Limb (tissue), 2 donors: ENCODE measurements around the gene DNAJC1.
"Not testable (repeated sequence)": the region's sequence is repeated elsewhere in the genome, so short reads cannot be mapped to it uniquely, and the experiment has no call there.

Source experiments
- DNase-seq, 2 donors: peaks; one replicate each; pipeline ENCODE4 v3.0.0-alpha.2; 2016; ENCODE audit errors: extremely low spot score in 2 of 2

Gene DNAJC1

DNA sequence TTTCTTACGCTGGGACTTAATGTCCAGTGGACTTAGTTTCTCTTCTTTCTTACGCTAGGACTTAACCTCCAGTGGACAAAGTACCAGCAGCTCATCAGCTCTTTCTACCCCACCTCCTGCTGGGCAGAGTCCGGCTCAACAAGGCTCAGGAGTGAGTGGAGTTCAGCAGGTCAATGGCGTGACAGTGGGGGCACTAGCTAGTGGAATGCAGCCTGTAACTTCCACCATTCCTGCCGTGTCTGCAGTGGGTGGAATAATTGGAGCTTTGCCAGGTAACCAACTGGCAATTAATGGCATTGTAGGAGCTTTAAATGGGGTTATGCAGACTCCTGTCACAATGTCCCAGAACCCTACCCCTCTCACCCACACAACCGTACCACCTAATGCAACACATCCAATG lies 269.8 kb downstream of the DNAJC1 start:
- DNase-seq, result no peak

DNA sequence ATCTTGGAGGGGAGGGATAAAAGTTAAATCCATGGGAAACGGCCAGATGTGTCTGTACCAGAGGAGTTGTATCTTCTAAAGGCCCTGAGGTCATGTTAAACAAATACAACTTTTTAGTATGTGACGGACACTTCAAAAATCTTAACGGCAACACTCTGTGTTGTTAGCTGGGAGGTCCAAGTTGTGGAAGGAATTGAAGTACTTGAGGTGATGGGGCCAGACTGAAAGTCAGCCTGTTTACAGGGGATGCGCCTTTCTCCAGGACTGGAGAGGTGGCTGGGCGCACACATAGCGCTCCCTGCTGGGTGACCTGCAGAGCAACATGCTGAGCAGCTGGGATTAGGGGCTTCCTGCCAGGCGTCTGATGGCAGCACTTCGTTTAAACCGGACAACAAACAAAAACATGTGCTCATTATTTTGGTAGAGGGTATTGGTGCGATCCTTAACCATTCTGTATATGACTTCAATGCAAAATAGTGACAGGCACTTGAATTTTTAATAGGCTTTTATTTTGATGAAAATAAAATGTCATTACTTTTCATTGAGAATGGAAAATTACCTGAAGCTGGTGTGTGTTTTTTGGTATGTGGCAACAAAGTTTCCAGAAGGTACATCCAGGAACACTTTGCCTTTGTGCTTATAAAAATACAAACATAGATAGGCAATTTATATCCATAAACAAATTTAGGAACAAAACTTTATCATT lies 271.3 kb downstream of the DNAJC1 start:
- DNase-seq, result peak; percentile 79 to 84

DNA sequence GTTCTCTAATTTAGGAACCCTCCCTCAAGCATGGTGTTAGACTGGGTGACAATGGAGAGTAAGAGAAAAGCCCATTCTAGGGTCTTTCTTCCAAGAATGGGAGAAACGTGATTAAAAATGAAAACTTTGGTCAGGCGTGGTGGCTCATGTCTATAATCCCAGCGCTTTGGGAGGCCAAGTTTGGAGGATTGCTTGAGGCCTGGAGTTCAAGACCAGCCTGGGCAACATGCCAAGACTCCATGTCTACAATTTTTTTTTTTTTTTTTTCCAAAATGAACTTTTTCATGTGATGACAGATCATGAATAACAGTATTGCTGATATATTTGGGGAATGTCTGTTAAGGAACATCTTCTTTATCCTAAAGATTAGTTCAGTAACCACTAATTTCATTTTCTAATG lies 274.9 kb downstream of the DNAJC1 start:
- DNase-seq, result no peak

GRCh38 chr10:21727452-21728168 lies 275.9 kb downstream of the DNAJC1 start:
- peak in 1 of 2 donors; percentile 30 for DNase-seq

- DNase-seq, result no peak
These were observed 276.8 kb downstream of the DNAJC1 start for GRCh38 chr10:21726601-21727225.

- peak; percentile 88 to 99 for DNase-seq
These were observed 278.7 kb downstream of the DNAJC1 start for GRCh38 chr10:21724687-21725367.

DNA sequence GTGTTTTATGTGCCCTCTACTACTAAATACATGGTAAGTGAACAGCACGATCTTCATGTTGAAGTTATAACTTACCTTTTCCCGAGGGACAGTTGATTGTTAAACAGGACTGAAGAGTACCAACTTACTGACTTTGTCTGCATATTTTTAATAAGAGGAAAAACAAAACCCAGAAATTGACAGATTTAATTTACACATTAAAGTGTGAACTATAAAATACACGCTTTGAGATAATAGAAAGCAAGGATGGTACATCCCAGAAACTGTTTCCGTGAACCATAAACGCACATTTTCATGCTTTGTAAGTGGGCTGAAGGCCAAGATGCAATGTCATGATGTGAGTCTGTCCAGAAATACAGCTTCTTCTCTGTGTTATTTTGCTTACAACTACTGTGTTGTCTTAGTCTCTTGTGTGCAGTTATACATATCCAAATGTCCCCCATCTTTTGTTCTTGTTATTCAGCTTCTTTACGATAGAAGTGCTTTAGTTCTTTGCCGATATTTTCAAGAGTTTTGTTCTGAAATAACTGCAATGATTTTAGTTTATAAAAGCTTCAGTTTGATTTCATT lies 279.4 kb downstream of the DNAJC1 start:
- DNase-seq, result peak in 1 of 2 donors; percentile 66

DNA sequence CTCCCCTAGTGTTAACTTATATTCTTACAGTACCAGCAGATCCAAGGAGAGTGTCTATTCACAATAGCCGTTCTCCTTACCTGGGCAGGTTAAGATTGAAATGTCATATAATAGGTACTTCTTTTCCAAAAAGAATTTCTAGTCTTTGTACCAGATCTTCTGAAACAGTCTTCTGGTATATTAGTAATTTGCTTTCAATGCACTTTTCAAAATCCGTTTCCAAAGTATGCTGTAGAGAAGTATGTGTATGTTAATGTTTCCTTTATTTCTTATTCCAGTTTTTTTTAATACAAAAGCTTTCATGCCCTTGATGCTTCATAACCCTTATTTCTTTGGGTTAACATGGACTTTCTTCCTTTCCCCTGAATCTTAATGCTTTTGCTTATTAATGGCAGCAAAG lies 281.3 kb downstream of the DNAJC1 start:
- DNase-seq, result no peak

DNA sequence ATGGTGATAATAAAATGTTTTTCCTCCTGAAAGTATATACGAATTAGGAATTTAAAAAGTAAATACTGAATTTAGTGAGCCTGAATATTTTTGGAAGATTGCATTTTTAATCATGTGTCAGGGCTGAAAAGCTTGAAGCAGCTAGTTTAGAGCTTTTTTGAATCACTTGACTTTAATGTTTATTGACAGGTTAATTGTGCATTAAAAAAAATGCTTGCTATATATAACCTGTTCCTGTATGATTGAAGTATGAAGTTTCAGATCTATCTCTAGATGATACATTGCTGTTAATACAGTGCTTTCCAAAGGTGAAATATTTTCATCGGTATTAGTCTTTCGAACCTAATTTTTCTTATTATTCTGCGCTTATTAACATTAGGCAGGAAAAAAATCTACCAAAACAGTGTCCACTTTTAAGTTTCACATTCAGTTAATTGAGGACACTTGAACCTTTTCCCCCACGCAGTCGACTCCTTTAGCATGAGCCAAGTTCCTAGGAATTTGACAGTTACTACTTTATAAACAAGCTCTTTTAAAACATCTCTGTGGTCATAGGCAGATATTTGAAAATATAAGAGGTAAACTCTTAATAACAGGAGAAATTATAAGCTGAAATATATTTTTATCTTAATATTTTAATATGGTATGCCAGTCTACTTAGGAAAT lies 282.4 kb downstream of the DNAJC1 start:
- no peak for DNase-seq

GRCh38 chr10:21720090-21720489 lies 283.4 kb downstream of the DNAJC1 start:
- no peak for DNase-seq

DNA sequence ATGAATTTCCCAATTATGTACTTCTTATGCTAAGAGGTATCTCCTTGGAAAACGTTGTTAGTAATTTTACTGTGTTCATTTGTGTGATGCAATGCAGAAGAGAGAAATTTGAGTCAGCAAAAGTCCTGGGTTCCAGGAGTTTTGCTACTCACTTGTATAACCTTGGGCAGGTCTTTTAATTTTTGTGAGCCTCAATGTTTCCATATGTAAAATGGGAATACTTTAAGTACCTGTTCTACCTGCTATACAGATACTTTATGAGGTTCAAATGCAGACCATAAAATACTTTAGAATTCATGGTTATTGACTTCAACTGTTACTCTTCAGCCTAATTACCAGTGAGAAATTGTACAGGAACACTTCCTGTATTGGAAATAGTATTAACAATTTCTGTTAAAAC lies 284.0 kb downstream of the DNAJC1 start:
- no peak for DNase-seq

GRCh38 chr10:21717437-21718054 lies 286.0 kb downstream of the DNAJC1 start:
- not testable (repeated sequence) for DNase-seq

GRCh38 chr10:21715531-21716195 lies 287.9 kb downstream of the DNAJC1 start:
- no peak for DNase-seq

- DNase-seq, result no peak
These were observed 290.6 kb downstream of the DNAJC1 start for GRCh38 chr10:21712975-21713374.

DNA sequence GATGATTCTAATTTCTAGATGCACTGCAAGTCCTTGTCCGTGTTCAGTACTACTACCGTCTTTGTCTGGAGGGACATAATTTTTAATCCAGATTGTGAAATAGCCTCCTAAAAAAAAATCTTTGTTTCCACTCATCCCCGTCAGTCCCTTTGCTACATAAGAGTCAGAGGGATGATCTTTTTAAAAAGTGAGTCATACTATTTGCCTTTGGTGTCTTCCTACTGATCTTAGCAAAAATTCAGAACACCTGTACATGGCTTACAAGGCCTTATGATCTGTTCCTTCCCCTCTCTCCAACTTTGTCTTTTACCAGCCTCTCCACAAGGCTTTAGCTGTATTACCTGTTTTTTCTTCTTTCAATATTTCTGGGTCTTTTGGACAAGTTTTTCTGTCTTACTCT lies 296.0 kb downstream of the DNAJC1 start:
- DNase-seq, result no peak
